ENCODE data around the gene SOX30. TPM values are rescaled to one million over a fixed set of nuclear protein-coding genes. Genes with fewer than 3 reads are reported as not detected.

The SOX30 gene
- total and polyA plus RNA-seq, 2 of the 13 experiments (the other 11 are each of a cell fraction or from before 2014, with no cell fraction given) = 0.05 TPM; not detected in 1

GRCh38 chr5:157581901-157582300 lies 70.3 kb downstream of the SOX30 start:
- peaks cover 1 to 4% of the 10 kb centered on the region in 2 experiments; a peak in 4 of 5 replicates for H3K27me3 ChIP-seq (ENCODE audit: control insufficient read depth in 1 of 2, insufficient read depth in 2 of 2, low read length in 2 of 2)
- no peak overlapping the region for H3K4me2 ChIP-seq (ENCODE audit: low read depth, low read length)
- TF ChIP-seq SAFB2 (CRISPR knock-in tag; IDR thresholded peaks at IDR 0.05; ENCODE audit: borderline replicate concordance, low read depth) (no peak), MAX (IDR thresholded peaks at IDR 0.05) (no peak), SRY (CRISPR knock-in tag; IDR thresholded peaks at IDR 0.05) (no peak), E2F5 (CRISPR knock-in tag; conservative IDR thresholded peaks at IDR 0.05) (no peak), TCF7 (IDR thresholded peaks at IDR 0.05; ENCODE audit: low read depth) (no peak), STAT5B (CRISPR knock-in tag; IDR thresholded peaks at IDR 0.05) (no peak)
- TF ChIP-seq, protein P1, sequence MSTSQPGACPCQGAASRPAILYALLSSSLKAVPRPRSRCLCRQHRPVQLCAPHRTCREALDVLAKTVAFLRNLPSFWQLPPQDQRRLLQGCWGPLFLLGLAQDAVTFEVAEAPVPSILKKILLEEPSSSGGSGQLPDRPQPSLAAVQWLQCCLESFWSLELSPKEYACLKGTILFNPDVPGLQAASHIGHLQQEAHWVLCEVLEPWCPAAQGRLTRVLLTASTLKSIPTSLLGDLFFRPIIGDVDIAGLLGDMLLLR (CRISPR knock-in tag; IDR thresholded peaks at IDR 0.05) = no peak
- ATAC-seq (no peak), DNase-seq (ENCODE audit: low spot score) (no peak), FAIRE-seq (no peak)
- no peaks in the 10 kb centered on the region for H3K36me3 ChIP-seq (replicated peaks in 1 of 2; ENCODE audit: control insufficient read depth in 1 of 2, insufficient read depth in 2 of 2, low read length in 2 of 2)
- no peaks in the 10 kb centered on the region for H4K20me1 ChIP-seq (ENCODE audit: insufficient read depth, low read length)
- no peak overlapping the region for H3K4me3 ChIP-seq (replicated peaks in 1 of 3; ENCODE audit: insufficient read depth in 1 of 3, low read depth in 2 of 3, low read length in 3 of 3)
- no TSS peak for BruUV-seq (replicated peaks)
- intact Hi-C loops (cut with micrococcal nuclease; ENCODE audit: unreplicated experiment) = no loop called here
- H3K9me3 ChIP-seq (ENCODE audit: low read length) = no peaks in the 10 kb centered on the region
- 67% methylated on average over 5 of the region's 5 CpGs for WGBS (ENCODE audit: low lambda C conversion rate)
- no peak overlapping the region for H3K9ac ChIP-seq (ENCODE audit: insufficient read depth, low read depth, low read length)
- no peaks in the 10 kb centered on the region for H3K79me2 ChIP-seq (ENCODE audit: insufficient read depth, low read length)
- H3K4me1 ChIP-seq (ENCODE audit: insufficient read depth, low read length) = no peaks in the 10 kb centered on the region
- in situ Hi-C loops (cut with HindIII; ENCODE audit: extremely low pct_ligation_motif_present, low pct_unique_long_range_greater_than_20kb) = no loop called here
- POLR2A ChIA-PET = no interaction called here
- H2AFZ ChIP-seq (ENCODE audit: low read length) = no peak overlapping the region
- no peak overlapping the region for H3K27ac ChIP-seq (ENCODE audit: extremely low read length, insufficient read depth, low read length)
- CTCF ChIA-PET (ENCODE audit: low intra/inter-chr PET ratio, low total read pairs) = no interaction called here

Measured in HepG2 (cell line).